Osteocyte (in vitro differentiated cells): ENCODE results near the gene SAV1. TPM values are rescaled to one million over a fixed set of nuclear protein-coding genes. Genes with fewer than 3 reads are reported as not detected.
"Not testable (repeated sequence)": the region's sequence is repeated elsewhere in the genome, so short reads cannot be mapped to it uniquely, and the experiment has no call there.

ENCODE experiments used
- DNase-seq: peaks from one replicate; pipeline ENCODE4 v3.0.0; 2021; ENCODE audit warnings: mixed read lengths; ENCODE audit not compliant: unreplicated experiment; ENCODE audit errors: extremely low spot score
- H3K27ac Mint-ChIP-seq: one replicate; pipeline ENCODE4 v1.8.0; 2021; ENCODE audit warnings: mild to moderate bottlenecking, mixed read lengths; ENCODE audit not compliant: unreplicated experiment
- H3K27me3 Mint-ChIP-seq: one replicate; pipeline ENCODE4 v1.8.0; 2021; ENCODE audit warnings: mixed read lengths; ENCODE audit not compliant: unreplicated experiment
- H3K36me3 Mint-ChIP-seq: one replicate; pipeline ENCODE4 v1.8.0; 2021; ENCODE audit warnings: mixed read lengths; ENCODE audit not compliant: unreplicated experiment
- H3K4me1 Mint-ChIP-seq: one replicate; pipeline ENCODE4 v1.8.0; 2021; ENCODE audit warnings: mixed read lengths; ENCODE audit not compliant: unreplicated experiment
- H3K4me3 Mint-ChIP-seq: one replicate; pipeline ENCODE4 v1.8.0; 2021; ENCODE audit warnings: mild to moderate bottlenecking, moderate library complexity, mixed read lengths; ENCODE audit not compliant: unreplicated experiment
- H3K9me3 Mint-ChIP-seq: one replicate; pipeline ENCODE4 v1.8.0; 2021; ENCODE audit warnings: mixed read lengths; ENCODE audit not compliant: unreplicated experiment
- CTCF ChIP-seq: fragments of 200-600 bp; sonication (generic); IDR thresholded peaks from 2 replicates; pipeline ENCODE4 v1.5.0; 2021; ENCODE audit warnings: antibody characterized with exemption, mild to moderate bottlenecking, moderate library complexity
- total RNA-seq: library from RNA; stranded (reverse); gene quantifications from 2 replicates; pipeline ENCODE4 v1.2.1, GENCODE V29; 2021

The SAV1 gene
- total RNA-seq, 1 donor from 2014 or later = 47.9 TPM

- no peak for DNase-seq
- no peak overlapping the region for H3K27ac Mint-ChIP-seq
- H3K36me3 Mint-ChIP-seq = peaks cover 27% of the 10 kb centered on the region
- H3K27me3 Mint-ChIP-seq = no peaks in the 10 kb centered on the region
- no peak for TF ChIP-seq CTCF
- no peaks in the 10 kb centered on the region for H3K9me3 Mint-ChIP-seq
- peaks cover 33% of the 10 kb centered on the region for H3K4me1 Mint-ChIP-seq
- no peak overlapping the region for H3K4me3 Mint-ChIP-seq
Observed at GRCh38 chr14:50666772-50667683, 1.1 kb downstream of the SAV1 start.

GRCh38 chr14:50665300-50665699 is 2.8 kb downstream of the SAV1 start:
- peaks cover 38% of the 10 kb centered on the region for H3K4me1 Mint-ChIP-seq
- H3K36me3 Mint-ChIP-seq = peaks cover 39% of the 10 kb centered on the region
- peak overlapping the region; percentile 44 for H3K4me3 Mint-ChIP-seq
- H3K27ac Mint-ChIP-seq, H3K9me3 Mint-ChIP-seq, DNase-seq, H3K27me3 Mint-ChIP-seq: not testable (repeated sequence)

- peak overlapping the region; percentile 2 for H3K27ac Mint-ChIP-seq
- H3K4me1 Mint-ChIP-seq = peaks cover 45% of the 10 kb centered on the region
- not testable (repeated sequence) for DNase-seq, H3K9me3 Mint-ChIP-seq, H3K4me3 Mint-ChIP-seq, H3K27me3 Mint-ChIP-seq
- H3K36me3 Mint-ChIP-seq = peaks cover 45% of the 10 kb centered on the region
Observed at GRCh38 chr14:50664579-50664978, 3.5 kb downstream of the SAV1 start.

GRCh38 chr14:50659327-50659974 is 8.7 kb downstream of the SAV1 start:
- TF ChIP-seq CTCF = no peak
- H3K27me3 Mint-ChIP-seq = no peaks in the 10 kb centered on the region
- no peak for DNase-seq

GRCh38 chr14:50658203-50658602 is 9.9 kb downstream of the SAV1 start:
- Mint-ChIP-seq H3K27ac (peak overlapping the region; percentile 96), H3K4me1 (peaks cover 63% of the 10 kb centered on the region), H3K4me3 (peak overlapping the region; percentile 65), H3K27me3 (no peaks in the 10 kb centered on the region), H3K36me3 (peaks cover 34% of the 10 kb centered on the region), H3K9me3 (no peaks in the 10 kb centered on the region)
- TF ChIP-seq CTCF = no peak
- no peak for DNase-seq

More at GRCh38 chr14:50659327-50659974, 8.7 kb downstream of the SAV1 start:
- Mint-ChIP-seq H3K4me3 (no peak overlapping the region), H3K9me3 (no peaks in the 10 kb centered on the region), H3K4me1 (peaks cover 68% of the 10 kb centered on the region), H3K27ac (peak overlapping the region; percentile 96), H3K36me3 (peaks cover 40% of the 10 kb centered on the region)

GRCh38 chr14:50657753-50658152 is 10.4 kb downstream of the SAV1 start:
- DNase-seq = no peak
- Mint-ChIP-seq H3K27ac (peak overlapping the region; percentile 96), H3K4me1 (peaks cover 61% of the 10 kb centered on the region), H3K4me3 (peak overlapping the region; percentile 65), H3K9me3 (no peaks in the 10 kb centered on the region), H3K36me3 (peaks cover 30% of the 10 kb centered on the region), H3K27me3 (no peaks in the 10 kb centered on the region)
- no peak for TF ChIP-seq CTCF
